K562 (cell line): ENCODE data around the gene KIT.

Experiments used
- BACH1 ChIP-seq: fragments of 200-800 bp; sonication (Bioruptor generic); IDR thresholded peaks from 2 replicates; pipeline ENCODE4 v1.6.1; 2016; ENCODE audit warnings: missing genetic modification characterization, missing compliant biosample characterization
- CTCF ChIP-seq, 3 experiments: IDR thresholded peaks in 2 of 3; conservative IDR thresholded peaks in 1 of 3; 2 replicates each; pipeline ENCODE4 v1.5.1; 2011 to 2012; ENCODE audit warnings: low read length in 3 of 3, mild to moderate bottlenecking in 3 of 3, control low read depth in 2 of 3, improper control_type of control experiment in 1 of 3, inconsistent platforms in 1 of 3, low read depth in 1 of 3, mixed read lengths in 1 of 3, moderate library complexity in 1 of 3; ENCODE audit not compliant: insufficient read depth in 2 of 3
- JUN ChIP-seq, 2 experiments: sonication (generic) in 1 of 2; formaldehyde crosslinking in 1 of 2; IDR thresholded peaks; 2 replicates each; pipeline versions ENCODE4 v1.6.1 to v1.8.0; 2012 to 2022; ENCODE audit warnings: borderline replicate concordance in 2 of 2, mild to moderate bottlenecking in 2 of 2, improper control_type of control experiment in 1 of 2, low read depth in 1 of 2, low read length in 1 of 2, missing genetic modification reagents in 1 of 2
- MTF1 ChIP-seq: fragments of 250-450 bp; sonication (Bioruptor Pico); IDR thresholded peaks from 2 replicates; pipeline ENCODE4 v1.9.0; 2021; ENCODE audit warnings: moderate library complexity, mild to moderate bottlenecking, inconsistent platforms, borderline replicate concordance
- MXI1 ChIP-seq: IDR thresholded peaks from 2 replicates; pipeline ENCODE4 v1.6.1; 2011; ENCODE audit warnings: low read depth, mild to moderate bottlenecking, improper control_type of control experiment, low read length
- POLR2A ChIP-seq: fragments of 450-650 bp; conservative IDR thresholded peaks from 2 replicates; pipeline ENCODE4 v1.6.1; 2016
- SIN3B ChIP-seq: fragments of 450-650 bp; IDR thresholded peaks from 2 replicates; pipeline ENCODE4 v1.6.1; 2017; ENCODE audit warnings: low read depth, mild to moderate bottlenecking, moderate library complexity

GRCh38 chr4:54731552-54731951 is 73.8 kb downstream of the KIT start:
- TF ChIP-seq BACH1 (tag) (no peak), CTCF (IDR thresholded peaks at IDR 0.05 in 2 of 3, conservative IDR thresholded peaks at IDR 0.05 in 1 of 3; ENCODE audit: insufficient read depth in 2 of 3, low read depth in 1 of 3, low read length in 3 of 3) (no peak), POLR2A (no peak), JUN (IDR thresholded peaks at IDR 0.05; ENCODE audit: borderline replicate concordance, low read depth, low read length) (no peak), JUN (CRISPR knock-in tag; IDR thresholded peaks at IDR 0.05; ENCODE audit: borderline replicate concordance) (no peak), SIN3B (no peak), MXI1 (no peak), MTF1 (CRISPR knock-in tag) (no peak)
